ENCODE data around the gene RGS9BP.
"Not testable (repeated sequence)": the region's sequence is repeated elsewhere in the genome, so short reads cannot be mapped to it uniquely, and the experiment has no call there.

The RGS9BP gene

DNA sequence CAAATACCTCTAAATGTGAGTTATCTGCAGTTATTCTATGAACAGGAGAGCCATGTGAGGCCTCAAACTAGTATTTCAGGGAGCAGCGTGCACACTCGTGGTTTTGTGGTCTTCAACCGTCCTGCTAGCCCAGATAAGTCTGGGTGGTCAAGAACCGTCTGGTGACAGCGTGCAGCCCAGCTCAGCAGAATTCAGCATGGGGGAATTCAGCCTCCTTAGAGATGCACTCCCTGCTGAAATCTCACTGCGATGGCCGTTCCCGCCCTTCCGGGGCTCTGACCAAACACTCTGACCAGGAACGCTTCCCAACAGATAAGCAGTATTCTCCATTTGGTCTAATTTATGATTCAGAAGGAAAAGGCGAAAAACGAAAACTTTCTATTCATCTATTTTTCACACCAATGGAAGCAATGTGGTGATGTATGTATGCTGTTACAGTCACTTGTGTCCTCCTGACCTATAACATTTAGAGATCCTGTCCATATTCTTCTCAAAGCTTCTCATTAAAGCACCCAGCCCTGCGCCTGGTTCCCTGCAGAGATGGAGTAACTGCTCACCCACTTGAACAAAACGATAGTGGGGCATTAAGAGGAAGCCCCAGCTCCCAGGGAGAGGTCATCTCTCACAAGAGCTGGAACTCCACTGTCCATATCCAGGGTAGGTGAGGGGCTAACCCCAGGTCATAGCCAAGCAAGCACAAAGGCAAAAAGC, 3.6 kb upstream of the RGS9BP start:
- DNase-seq (ENCODE audit: low read depth, low spot score) = no peak

DNA sequence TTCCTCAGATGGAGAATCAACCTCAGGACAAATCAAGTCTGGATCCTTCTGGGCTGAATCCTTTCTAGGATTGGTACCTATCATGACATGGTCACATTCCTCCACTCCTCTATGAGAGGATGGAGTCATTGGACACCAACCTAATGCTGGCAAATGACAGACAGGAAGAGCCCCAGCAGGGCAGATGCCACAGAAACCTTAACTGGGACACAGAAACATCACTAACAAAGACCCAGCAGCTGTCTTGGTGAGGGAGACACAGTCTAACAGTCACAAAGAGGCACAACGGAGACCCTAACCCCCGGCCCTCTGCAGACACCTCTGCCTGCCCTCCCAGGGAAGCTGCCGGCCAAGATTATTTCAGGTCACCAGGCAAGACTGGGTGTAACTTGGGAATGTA, 2.8 kb upstream of the RGS9BP start:
- no peak for DNase-seq (ENCODE audit: low read depth, low spot score)

DNA sequence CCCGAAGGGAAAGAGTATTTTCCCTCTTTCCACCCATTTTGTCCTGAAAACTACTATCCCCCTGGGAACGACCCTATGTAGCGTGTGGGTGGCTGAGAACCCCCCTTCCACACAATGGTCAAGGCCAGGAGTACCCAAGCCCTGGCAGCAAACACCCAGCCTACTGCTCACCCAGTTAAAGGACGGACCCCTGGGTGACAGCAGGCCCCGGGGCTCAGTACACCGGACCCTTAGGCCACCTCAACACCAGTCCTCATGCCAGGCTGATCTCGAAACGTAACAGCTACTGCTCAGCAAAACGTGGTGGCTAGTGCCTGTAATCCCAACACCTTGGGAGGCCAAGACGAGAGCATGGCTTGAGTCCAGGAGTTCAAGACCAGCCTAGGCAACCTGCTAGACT, 2.1 kb upstream of the RGS9BP start:
- DNase-seq (ENCODE audit: low read depth, low spot score) = no peak

DNA sequence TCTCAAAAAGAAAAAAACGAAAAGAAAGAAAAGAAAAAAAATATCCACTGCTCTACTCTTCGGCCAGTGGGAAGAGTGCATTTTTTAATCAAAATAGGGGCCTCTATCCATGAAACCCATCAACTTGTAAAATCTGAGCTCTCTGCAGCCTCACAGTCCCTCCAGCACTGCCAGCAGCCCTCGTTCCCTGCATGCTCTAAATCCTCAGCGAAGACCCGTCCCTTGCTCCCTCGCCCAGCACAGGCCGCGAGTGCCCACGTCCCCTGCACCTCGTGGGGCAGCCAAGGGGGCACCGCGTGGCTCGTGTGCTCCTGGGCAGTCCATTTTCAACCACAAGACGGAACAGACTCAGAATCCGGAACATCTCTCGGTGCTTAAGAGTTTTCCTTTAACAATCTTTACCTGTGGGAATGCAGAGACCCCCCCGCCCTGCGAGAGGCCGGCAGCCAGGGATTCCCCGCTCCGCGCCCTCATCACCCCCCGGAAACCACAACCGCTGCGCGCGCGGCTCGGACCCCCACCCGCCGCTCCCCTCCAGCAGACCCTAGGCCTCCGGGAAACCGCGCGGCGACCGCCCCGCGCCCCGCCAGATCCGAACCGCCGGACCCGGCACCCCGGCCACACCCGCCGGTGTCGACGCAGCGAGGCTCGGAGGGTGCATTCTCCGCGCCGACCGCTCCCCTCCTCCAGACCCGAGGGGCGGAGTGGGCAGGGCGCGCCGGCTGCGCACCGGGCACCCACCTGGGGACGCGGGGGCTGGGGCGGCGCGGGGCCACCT, 1.3 kb upstream of the RGS9BP start:
- DNase-seq (ENCODE audit: low read depth, low spot score) = no peak

DNA sequence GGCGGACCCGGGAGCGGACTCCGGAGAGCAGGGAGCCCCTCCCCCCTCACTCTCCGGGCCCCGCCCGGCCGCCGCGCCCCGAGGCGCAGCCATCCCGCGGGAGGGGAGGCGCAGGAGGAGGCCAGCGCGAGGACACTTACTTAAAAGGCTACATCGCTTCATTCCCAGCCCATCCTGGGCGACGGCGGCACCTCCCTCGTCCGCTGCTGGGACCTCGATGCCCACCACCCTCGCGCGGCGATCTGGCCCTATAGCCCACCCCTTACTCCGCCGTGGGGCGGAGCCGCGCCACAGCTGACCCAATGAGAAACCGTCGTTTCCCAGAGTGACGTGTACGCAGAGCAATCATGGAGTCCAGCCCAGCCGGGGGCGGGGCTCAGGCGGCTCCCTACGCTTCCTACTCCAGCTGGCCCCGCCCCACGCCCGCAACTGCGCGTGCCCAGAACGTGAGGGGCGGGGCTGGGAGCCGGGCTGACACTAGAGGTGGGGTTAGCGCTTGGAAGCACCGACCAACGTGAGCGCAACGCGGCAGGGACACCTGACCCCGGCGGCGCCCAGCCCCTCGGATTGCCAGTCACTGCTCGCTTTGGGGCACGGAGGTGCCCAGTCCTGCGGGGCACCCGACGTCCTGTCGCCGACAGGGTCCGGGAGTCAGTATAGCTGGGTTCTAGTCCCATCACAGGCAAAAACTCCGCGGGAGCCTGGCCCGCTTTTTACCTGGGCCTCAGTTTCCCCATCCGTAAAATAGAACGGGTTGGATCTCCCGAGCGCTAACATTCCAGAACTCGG, 523 bp upstream of the RGS9BP start, which contains the start of gene ANKRD27:
ANKRD27 (minus strand) TSS at position 250 of the 789 bp plus-strand sequence. CDS start 16,165 bp downstream, outside the sequence.
- peak; percentile 99 for DNase-seq (ENCODE audit: low read depth, low spot score)

DNA sequence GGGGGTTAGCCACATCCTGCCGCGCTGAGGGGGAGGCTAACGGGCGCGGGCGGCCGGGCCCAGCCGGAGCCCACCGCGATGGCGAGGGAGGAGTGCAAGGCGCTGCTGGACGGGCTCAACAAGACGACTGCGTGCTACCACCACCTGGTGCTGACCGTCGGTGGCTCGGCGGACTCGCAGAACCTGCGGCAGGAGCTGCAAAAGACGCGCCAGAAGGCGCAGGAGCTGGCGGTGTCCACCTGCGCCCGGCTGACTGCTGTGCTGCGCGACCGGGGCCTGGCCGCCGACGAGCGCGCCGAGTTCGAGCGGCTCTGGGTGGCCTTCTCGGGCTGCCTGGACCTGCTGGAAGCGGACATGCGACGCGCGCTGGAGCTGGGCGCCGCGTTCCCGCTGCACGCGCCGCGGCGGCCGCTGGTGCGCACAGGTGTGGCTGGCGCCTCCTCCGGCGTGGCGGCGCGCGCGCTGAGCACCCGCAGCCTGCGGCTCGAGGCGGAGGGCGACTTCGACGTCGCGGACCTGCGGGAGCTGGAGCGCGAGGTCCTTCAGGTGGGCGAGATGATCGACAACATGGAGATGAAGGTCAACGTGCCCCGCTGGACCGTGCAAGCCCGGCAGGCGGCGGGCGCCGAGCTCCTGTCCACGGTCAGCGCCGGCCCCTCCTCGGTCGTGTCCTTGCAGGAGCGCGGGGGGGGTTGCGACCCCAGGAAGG, 692 bp downstream of the RGS9BP start:
- DNase-seq (ENCODE audit: low read depth, low spot score) = peak; percentile 61

DNA sequence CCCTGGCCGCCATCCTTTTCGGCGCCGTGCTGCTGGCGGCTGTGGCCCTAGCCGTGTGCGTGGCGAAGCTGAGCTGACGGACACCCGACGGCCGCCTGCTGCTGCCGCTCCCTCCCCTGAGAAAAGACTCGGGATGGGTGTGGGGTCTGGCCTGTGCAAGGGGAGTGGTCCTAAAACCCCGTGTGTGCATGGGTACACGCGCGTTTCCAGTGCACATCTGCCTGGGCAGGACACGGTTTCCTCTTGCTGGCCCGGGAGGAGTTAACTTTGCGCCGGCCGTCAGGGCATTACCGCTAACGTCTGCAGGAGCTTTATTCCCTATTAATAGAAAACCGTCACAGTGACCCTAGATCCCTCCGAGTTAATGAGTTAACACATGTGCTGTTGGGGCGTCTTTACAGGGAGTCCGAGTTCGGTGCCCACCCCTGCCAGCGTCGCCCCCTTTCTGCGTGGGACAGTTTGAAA, 1.3 kb downstream of the RGS9BP start:
- no peak for DNase-seq (ENCODE audit: low read depth, low spot score)

DNA sequence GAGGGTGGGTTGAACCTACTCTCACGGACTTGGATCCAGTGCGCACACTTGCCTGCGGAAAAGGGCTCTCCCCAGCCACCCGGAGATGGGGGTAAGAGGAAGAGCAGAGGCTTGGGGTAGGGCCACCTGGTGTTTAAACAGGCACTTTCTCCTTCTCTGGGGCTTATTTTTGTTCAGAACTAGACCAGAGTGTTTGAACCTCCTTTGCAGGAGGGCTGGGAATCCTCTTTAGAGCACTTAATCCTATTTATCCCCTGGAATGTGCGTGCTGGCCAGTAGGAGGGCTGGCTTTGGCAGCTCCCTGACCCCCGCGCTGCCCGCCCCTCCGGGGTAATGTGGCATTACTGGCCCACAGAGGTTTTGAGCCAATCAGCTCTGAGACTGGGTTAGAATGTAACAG, 2.0 kb downstream of the RGS9BP start:
- peak; percentile 86 for DNase-seq (ENCODE audit: low read depth, low spot score)

DNA sequence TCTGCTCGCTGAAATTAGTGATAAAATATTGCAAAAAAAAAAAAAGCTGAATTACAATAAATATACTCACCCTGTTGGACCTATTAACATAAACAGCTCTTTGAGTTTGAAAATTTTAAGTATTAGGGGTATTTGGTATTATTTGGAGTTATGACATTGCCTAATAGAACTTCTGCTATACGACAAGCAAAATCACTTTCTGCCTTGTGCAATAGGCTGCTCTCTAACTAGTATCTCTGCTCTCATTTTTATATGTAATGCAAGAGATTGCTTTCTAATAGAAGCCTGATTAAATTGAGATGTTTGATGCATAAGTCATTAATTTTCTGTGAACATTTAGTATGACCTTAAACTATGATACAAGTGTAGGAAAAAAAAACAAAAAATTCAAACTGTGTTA, 5.3 kb downstream of the RGS9BP start:
- no peak for DNase-seq (ENCODE audit: low read depth, low spot score)

DNA sequence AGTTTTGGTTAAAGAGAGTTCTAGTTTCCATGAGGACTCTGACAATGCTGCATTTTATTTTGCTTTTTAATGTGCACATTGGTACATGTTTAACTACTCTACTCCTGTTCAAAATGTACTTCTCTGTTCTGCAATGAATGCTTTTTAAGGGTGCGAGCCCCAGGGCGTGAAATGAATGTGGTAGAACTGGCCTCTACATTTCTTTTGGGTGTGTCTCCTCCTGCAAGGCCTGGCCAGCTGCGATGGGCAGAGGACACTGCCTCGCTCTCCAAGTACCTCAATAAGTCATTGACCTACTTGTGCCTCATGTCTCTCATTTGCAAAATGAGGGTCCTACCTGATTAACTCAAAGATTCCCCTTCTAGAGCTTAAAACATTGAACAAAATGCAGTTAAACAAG, 6.7 kb downstream of the RGS9BP start:
- peak; percentile 37 for DNase-seq (ENCODE audit: low read depth, low spot score)

DNA sequence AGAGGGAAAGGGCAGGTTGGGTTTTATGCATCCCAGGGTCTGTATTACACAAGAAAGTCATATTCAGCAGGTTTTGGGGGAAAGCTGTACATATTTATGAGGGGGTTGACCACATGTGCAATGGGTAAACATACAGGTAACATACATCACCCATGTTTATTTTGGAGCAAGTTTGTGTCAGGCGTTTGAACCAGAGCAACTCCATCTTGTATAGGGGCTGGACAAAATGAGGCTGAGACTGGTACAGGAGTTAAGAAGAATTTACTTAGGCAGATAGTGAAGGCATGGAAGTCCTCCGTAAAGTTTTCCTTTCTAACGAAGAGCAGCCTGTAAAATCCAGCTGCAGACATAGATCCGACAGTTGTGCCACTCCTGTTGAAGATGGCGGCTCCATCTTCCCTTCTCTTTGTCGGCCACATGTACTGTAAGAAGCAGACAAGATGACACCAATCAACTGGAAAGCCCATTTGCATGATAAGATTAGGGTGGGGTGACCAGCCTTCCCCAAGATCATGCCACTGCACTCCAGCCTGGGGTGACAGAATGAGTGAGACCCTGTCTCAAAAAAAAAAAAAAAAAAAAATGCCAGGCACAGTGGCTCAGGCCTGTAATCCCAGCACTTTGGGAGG, 11.3 kb downstream of the RGS9BP start:
- no peak for DNase-seq (ENCODE audit: low read depth, low spot score)

DNA sequence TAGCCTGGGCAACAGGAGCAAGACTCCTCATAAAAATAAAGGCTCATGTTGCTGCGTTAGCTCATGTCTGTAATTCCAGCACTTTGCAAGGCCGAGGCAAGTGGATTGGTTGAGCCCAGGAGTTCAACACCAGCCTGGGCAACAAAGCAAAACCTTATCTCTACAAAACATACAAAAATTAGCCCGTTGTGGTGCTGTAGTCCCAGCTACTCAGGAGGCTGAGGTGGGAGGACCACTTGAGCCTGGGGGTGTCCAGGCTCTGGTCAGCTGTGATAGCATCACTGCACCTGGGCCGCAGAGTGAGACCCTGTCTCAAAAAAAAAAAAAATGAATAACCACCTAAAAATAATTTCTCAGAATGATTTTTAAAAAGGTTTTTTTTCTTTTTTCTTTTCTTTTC, 12.0 kb downstream of the RGS9BP start:
- no peak for DNase-seq (ENCODE audit: low read depth, low spot score)

DNA sequence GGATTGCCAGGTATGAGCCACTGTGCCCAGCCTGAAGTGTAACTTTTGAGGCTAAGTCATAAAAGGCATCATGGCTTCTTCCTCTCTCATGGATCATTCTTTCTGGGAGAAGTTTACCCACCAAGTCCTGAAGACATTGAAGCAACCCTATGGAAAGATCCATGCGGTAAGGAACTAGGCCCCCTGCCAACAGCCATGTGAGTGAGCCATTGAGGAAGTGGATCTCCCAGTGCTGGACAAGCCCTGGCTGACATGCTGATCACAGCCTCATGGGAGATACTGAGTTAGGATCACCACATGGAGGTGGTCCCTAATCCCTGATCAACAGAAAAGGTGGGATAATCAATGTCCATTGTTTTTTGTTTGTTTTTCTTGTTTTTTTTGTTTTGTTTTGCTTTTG, 12.7 kb downstream of the RGS9BP start:
- DNase-seq (ENCODE audit: low read depth, low spot score) = no peak

DNA sequence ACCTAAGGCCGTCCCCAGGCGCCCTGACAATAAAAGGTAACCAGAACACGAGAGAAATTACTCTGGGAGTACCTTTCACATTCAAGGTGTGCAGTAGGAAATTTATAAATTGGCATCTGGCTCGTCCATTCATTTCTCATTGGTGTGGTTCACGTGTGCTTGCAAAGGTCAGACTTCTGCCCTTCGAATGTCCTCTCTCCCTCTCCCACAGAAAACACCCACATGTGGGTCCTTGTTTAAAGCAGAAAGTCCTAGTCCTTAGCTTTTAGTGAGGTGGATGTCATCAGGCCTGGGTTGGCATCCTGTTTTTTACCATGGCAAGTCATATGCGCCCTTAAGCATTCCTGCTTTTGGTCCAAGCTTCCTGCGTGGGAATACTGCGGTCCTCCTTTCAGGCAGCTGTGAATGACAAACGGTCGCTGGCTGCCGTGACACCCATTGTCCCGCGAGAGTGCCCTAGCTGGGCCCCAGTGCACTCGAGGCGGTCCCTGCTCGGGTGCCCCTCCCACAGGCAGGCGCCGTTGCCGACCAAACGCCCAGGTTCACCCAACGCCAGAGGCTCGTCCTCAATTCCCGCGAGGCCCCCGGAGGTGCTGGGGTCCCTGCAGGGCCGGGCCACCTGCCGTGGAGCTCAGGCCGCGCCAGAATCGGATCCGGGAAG, 15.8 kb downstream of the RGS9BP start, which contains the start of gene NUDT19:
NUDT19 (plus strand) TSS at position 531 of the 661 bp plus-strand sequence. CDS start 140 bp downstream, outside the sequence.
- DNase-seq (ENCODE audit: low read depth, low spot score) = peak; percentile 70

DNA sequence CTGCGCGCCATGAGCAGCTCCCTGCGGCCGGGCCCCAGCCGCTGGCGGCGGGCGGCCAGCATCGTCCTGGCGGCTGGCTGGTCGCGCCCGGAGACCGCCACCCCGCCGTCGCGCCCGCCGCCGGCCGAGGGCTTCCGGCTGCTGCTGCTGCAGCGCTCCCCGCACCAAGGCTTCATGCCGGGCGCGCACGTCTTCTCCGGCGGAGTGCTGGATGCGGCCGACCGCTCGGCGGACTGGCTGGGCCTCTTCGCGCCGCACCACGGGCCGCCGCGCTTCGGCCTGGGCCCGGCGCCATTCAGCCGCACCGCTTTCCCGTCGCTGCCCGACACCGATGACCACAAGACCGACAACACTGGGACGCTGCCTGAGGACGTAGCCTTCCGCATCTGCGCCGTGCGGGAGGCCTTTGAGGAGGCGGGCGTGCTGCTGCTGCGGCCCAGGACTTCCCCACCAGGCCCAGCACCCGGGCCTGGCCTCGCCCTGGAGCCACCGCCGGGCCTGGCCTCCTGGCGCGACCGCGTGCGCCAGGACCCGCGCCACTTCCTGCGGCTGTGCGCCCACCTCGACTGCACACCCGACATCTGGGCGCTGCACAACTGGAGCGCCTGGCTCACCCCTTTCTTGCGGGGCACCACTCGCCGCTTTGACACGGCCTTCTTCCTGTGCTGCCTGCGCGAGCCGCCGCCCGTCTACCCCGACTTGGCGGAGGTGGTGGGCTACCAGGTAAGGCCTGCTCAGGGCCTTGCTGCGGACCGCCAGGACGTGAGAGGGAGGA, 16.5 kb downstream of the RGS9BP start:
- peak; percentile 72 for DNase-seq (ENCODE audit: low read depth, low spot score)

DNA sequence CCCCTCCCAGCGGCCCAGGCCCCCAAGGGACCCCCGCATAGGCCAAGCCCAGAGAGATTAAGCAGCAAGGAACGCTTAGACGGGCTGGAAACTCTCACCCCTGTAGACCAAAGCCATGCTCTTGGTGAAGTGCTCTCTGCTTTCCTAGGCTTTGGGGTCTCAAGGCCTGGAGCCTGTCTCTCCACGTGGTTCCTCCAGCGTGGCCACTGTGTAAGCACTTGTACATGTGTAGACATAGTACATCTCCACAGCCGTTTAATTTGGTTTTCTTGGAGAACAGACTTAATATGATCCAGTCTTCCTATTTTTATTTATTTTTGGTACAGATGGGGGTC, 17.0 kb downstream of the RGS9BP start:
- DNase-seq (ENCODE audit: low read depth, low spot score) = no peak

DNA sequence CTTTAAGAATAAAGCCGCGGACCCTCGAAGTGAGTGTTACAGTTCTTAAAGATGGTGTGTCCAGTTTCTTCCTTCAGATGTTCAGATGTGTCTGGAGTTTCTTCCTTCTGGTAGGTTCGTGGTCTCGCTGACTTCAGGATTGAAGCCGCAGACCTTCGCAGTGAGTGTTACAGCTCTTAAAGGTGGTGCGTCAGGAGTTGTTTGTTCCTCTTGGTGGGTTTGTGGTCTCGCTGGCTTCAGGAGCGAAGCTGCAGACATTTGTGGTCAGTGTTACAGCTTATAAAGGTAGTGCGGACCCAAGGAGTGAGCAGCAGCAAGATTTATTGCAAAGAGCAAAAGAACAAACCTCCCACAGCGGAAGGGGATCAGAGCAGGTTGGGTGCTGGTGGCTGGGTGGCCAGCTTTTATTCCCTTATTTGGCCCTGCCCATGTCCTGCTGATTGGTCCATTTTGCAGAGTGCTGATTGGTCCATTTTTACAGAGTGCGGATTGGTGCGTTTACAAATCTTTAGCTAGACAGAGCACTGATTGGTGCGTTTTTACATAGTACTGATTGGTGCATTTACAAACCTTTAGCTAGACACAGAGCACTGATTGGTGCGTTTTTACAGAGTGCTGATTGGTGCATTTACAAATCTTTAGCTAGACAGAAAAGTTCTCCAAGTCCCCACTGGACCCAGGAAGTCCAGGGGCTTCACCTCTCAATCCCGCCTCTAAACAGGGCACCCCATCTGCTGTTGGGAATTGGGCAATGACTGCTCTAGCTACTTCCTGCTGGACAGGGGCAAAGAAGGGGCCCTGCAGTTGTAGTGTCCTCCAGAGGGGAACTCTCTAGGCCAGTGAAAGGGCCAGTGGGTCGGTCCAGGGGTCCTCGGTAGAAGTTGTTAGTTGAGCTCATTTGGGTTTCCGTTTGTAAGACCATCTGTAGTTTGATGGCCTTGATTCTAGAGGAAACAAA, 17.8 kb downstream of the RGS9BP start:
- not testable (repeated sequence) for DNase-seq (ENCODE audit: low read depth, low spot score)

DNA sequence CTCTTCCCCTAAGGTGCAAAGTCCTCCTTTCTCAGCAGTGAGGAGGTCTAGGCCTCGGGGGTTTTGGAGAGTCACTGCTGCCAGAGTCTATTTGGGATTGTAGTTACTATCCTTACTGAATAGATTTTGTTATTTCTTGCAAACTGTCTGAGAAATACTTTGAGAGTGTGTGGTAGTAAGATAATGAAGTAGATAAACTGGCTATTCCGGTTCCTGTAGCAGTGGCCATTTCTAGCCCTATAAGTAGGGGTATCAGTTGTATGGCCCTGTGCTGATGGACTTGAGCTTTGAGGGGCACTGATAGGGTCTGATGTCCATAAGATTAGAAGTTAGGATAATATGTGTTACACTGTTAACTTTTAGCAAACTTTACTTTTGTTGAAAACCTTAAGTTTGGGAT, 18.7 kb downstream of the RGS9BP start:
- not testable (repeated sequence) for DNase-seq (ENCODE audit: low read depth, low spot score)

DNA sequence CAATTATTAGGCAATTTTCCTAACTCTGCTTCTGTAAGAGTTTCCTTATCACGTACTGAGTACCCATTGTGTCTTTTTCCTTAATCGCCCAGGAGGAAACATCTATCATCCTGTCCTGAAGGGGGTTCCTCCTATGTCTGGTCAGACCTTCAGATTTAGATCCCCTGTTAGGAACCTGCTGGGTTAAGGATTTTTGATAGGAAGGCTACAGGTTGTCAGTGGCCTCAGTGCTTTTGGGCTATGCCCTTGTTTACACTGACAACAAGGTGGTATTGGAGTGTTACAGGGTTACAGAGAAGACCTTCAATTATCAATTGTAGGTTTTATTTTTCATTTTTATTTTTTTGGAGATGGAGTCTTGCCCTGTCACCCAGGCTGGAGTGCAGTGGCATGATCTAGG, 19.2 kb downstream of the RGS9BP start:
- DNase-seq (ENCODE audit: low read depth, low spot score) = not testable (repeated sequence)

Measured in ELF-1 (cell line).